Measurements from ENCODE around the gene MRGPRX2. TPM values are rescaled to one million over a fixed set of nuclear protein-coding genes. Genes with fewer than 3 reads are reported as not detected.

Gene MRGPRX2
- total and polyA plus RNA-seq, 12 donors: not detected

DNA sequence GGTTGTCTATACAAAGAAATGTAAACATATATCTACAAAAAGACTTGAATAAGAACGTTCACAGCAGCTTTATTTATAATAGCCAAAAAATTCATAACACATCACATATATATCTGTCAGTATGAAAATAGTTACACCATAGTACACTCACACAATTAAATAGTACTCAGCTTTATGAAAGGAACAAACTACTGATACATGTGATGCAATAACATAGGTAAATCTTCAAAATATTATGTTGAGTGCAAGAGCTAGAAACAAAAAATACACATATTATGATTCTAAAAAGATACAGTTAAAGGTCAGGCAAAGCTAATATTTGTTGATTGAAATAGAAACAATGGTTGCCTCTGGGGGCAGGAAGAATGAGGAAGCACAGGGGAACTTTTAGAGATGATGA lies 6.6 kb downstream of the MRGPRX2 start:
- Histone ChIP-seq H3K4me1 (replicated peaks in 1 of 2) (no peaks in the 10 kb centered on the region), H3K36me3 (replicated peaks in 1 of 2) (no peaks in the 10 kb centered on the region), H3K4me3 (no peak overlapping the region), H3K9me3 (replicated peaks in 1 of 3) (no peaks in the 10 kb centered on the region), H3K27me3 (no peaks in the 10 kb centered on the region), H3K27ac (no peak overlapping the region)
- TF ChIP-seq, protein P1, sequence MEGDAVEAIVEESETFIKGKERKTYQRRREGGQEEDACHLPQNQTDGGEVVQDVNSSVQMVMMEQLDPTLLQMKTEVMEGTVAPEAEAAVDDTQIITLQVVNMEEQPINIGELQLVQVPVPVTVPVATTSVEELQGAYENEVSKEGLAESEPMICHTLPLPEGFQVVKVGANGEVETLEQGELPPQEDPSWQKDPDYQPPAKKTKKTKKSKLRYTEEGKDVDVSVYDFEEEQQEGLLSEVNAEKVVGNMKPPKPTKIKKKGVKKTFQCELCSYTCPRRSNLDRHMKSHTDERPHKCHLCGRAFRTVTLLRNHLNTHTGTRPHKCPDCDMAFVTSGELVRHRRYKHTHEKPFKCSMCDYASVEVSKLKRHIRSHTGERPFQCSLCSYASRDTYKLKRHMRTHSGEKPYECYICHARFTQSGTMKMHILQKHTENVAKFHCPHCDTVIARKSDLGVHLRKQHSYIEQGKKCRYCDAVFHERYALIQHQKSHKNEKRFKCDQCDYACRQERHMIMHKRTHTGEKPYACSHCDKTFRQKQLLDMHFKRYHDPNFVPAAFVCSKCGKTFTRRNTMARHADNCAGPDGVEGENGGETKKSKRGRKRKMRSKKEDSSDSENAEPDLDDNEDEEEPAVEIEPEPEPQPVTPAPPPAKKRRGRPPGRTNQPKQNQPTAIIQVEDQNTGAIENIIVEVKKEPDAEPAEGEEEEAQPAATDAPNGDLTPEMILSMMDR (IDR thresholded peaks at IDR 0.05): no peak
- no peak for TF ChIP-seq POLR2A (IDR thresholded peaks at IDR 0.05)
- WGBS, 4 donors: 40 to 57% (median 46%) methylated on average over 1 of the region's 1 CpG
- no peak for DNase-seq
- intact Hi-C loops (cut with DNase I): no loop called here

DNA sequence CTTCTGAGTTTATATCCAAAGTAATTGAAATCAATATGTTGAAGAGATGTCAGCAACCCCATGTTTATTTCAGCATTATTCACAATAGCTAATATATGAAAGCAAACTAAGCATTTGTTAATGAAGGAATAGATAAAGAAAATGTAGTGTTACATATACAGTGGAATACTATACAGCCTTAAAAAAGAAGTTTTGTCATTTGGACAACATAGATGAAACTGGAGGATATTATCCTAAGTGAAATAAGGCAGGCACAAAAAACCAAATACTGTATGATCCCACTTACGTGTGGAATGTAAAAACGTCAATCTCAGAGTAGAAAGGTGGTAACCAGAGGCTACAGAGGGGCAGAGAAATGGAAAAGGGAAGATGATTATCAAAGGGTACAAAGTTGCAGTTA lies 10.2 kb downstream of the MRGPRX2 start:
- H3K9me3 ChIP-seq (replicated peaks in 1 of 3): no peaks in the 10 kb centered on the region
- no peaks in the 10 kb centered on the region for H3K27me3 ChIP-seq
- no peaks in the 10 kb centered on the region for H3K36me3 ChIP-seq (replicated peaks in 1 of 2)
- DNase-seq: no peak
- no peak overlapping the region for H3K27ac ChIP-seq
- no peak overlapping the region for H3K4me3 ChIP-seq
- 54 to 78% (median 66%) methylated on average over 2 of the region's 2 CpGs for WGBS, 4 donors
- intact Hi-C loops (cut with DNase I): no loop called here
- no peaks in the 10 kb centered on the region for H3K4me1 ChIP-seq (replicated peaks in 1 of 2)
- TF ChIP-seq, protein P1 (IDR thresholded peaks at IDR 0.05): no peak
- TF ChIP-seq POLR2A (IDR thresholded peaks at IDR 0.05): no peak

DNA sequence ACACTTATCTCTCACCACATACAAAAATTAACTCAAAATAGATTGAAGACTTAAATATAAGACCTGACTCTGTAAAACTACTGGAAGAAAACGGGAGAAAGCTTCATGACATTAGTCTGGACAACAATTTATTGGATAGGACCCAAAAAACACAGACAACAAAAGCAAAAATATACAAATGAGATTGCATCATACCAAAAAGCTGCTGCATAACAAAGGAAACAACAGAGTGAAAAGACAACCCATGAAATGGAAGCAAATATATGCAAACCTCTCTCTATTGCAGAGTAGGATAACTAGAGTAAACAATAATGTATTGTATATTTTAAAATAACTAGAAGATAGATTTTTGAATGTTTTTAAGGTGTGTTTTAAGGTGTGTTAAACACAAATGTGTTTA lies 11.2 kb downstream of the MRGPRX2 start:
- no peak overlapping the region for H3K27ac ChIP-seq
- H3K27me3 ChIP-seq: no peaks in the 10 kb centered on the region
- H3K4me1 ChIP-seq (replicated peaks in 1 of 2): no peaks in the 10 kb centered on the region
- no peaks in the 10 kb centered on the region for H3K9me3 ChIP-seq (replicated peaks in 1 of 3)
- no peaks in the 10 kb centered on the region for H3K36me3 ChIP-seq (replicated peaks in 1 of 2)
- WGBS, 4 donors: 24 to 39% (median 32%) methylated on average over 1 of the region's 1 CpG
- TF ChIP-seq POLR2A (IDR thresholded peaks at IDR 0.05): no peak
- TF ChIP-seq, protein P1 (IDR thresholded peaks at IDR 0.05): no peak
- intact Hi-C loops (cut with DNase I): no loop called here
- DNase-seq: no peak
- no peak overlapping the region for H3K4me3 ChIP-seq

GRCh38 chr11:19040051-19040450 lies 20.5 kb downstream of the MRGPRX2 start:
- TF ChIP-seq, protein P1 (IDR thresholded peaks at IDR 0.05): no peak
- TF ChIP-seq POLR2A (IDR thresholded peaks at IDR 0.05): no peak
- DNase-seq: no peak
- no peaks in the 10 kb centered on the region for H3K36me3 ChIP-seq (replicated peaks in 1 of 2)
- 78 to 81% (median 79%) methylated on average over 5 to 10 of the region's 10 CpGs; no CpG with 5 or more reads in 1 of the 4 donors for WGBS, 4 donors
- no peak overlapping the region for H3K4me3 ChIP-seq
- intact Hi-C loops (cut with DNase I): no loop called here
- no peaks in the 10 kb centered on the region for H3K4me1 ChIP-seq (replicated peaks in 1 of 2)
- H3K9me3 ChIP-seq (replicated peaks in 1 of 3): no peaks in the 10 kb centered on the region
- no peak overlapping the region for H3K27ac ChIP-seq
- H3K27me3 ChIP-seq: peaks cover 5% of the 10 kb centered on the region
